OCI-LY1 (cell line): ENCODE measurements around the gene CSAD.
"Not testable (repeated sequence)": the region's sequence is repeated elsewhere in the genome, so short reads cannot be mapped to it uniquely, and the experiment has no call there.

Experiments used
- H2AFZ ChIP-seq: fragments of 200-600 bp; sonication (generic), shearing (Covaris generic); 2 replicates; pipeline ENCODE4 v1.6.0; 2014; ENCODE audit warnings: antibody characterized with exemption, mild to moderate bottlenecking, low read length
- H3F3A ChIP-seq: fragments of 200-600 bp; sonication (generic), shearing (Covaris generic); 2 replicates; pipeline ENCODE4 v1.6.0; 2014; ENCODE audit warnings: mild to moderate bottlenecking, antibody characterized with exemption, low read length, moderate library complexity; ENCODE audit not compliant: insufficient read depth
- H3K27ac ChIP-seq: fragments of 200-600 bp; sonication (generic); 2 replicates; pipeline ENCODE4 v1.5.1; 2014; ENCODE audit warnings: low read length, mixed run types, mild to moderate bottlenecking, low read depth; ENCODE audit not compliant: poor library complexity, severe bottlenecking
- H3K27me3 ChIP-seq: fragments of 200-600 bp; sonication (generic); 2 replicates; pipeline ENCODE4 v1.6.0; 2014; ENCODE audit warnings: antibody characterized with exemption, mild to moderate bottlenecking, low read length, moderate library complexity; ENCODE audit not compliant: insufficient read depth
- H3K36me3 ChIP-seq: fragments of 200-600 bp; sonication (generic); 2 replicates; pipeline ENCODE4 v1.6.1; 2014; ENCODE audit warnings: mild to moderate bottlenecking, antibody characterized with exemption, low read length, moderate library complexity, mixed read lengths; ENCODE audit not compliant: insufficient read depth
- H3K4me1 ChIP-seq: fragments of 200-600 bp; sonication (generic); 2 replicates; pipeline ENCODE4 v1.5.1; 2014; ENCODE audit warnings: mild to moderate bottlenecking, low read length, moderate library complexity; ENCODE audit not compliant: insufficient read depth, severe bottlenecking
- H3K4me2 ChIP-seq: fragments of 200-600 bp; sonication (generic), shearing (Covaris generic); 2 replicates; pipeline ENCODE4 v1.6.1; 2014; ENCODE audit warnings: low read length
- H3K4me3 ChIP-seq: fragments of 200-600 bp; sonication (generic); 2 replicates; pipeline ENCODE4 v1.5.1; 2014; ENCODE audit warnings: low read length, low read depth, mild to moderate bottlenecking, mixed read lengths; ENCODE audit not compliant: poor library complexity, severe bottlenecking
- H3K79me2 ChIP-seq: fragments of 200-600 bp; shearing (Covaris generic); 2 replicates; pipeline ENCODE4 v1.6.1; 2016; ENCODE audit warnings: mixed run types, low read length, mixed read lengths; ENCODE audit not compliant: insufficient read depth
- H3K9ac ChIP-seq: fragments of 200-600 bp; sonication (generic), shearing (Covaris generic); 2 replicates; pipeline ENCODE4 v1.6.1; 2014; ENCODE audit warnings: mild to moderate bottlenecking, low read length, mixed read lengths
- H3K9me2 ChIP-seq: fragments of 200-600 bp; sonication (generic), shearing (Covaris generic); 2 replicates; pipeline ENCODE4 v1.6.1; 2014; ENCODE audit warnings: low read depth, mild to moderate bottlenecking, low read length, mixed read lengths
- H3K9me3 ChIP-seq: fragments of 200-600 bp; shearing (Covaris generic); 2 replicates; pipeline ENCODE4 v1.6.1; 2014; ENCODE audit warnings: low read length, mixed read lengths
- H4K20me1 ChIP-seq: fragments of 200-600 bp; sonication (generic), shearing (Covaris generic); 2 replicates; pipeline ENCODE4 v1.6.0; 2016; ENCODE audit warnings: mild to moderate bottlenecking, low read length; ENCODE audit not compliant: insufficient read depth
- EZH2 ChIP-seq: fragments of 200-600 bp; sonication (generic), shearing (Covaris generic); IDR thresholded peaks from 2 replicates; pipeline ENCODE4 v1.8.0; 2017; ENCODE audit warnings: borderline replicate concordance, mixed run types, mild to moderate bottlenecking, antibody characterized with exemption, low read length, moderate library complexity, mixed read lengths
- TF ChIP-seq, protein P1 (sequence below): fragments of 200-600 bp; sonication (generic), shearing (Covaris generic); IDR thresholded peaks from 2 replicates; pipeline ENCODE4 v1.5.1; 2017; ENCODE audit warnings: mild to moderate bottlenecking, antibody characterized with exemption, low read length, moderate library complexity, mixed read lengths

The CSAD gene

DNA sequence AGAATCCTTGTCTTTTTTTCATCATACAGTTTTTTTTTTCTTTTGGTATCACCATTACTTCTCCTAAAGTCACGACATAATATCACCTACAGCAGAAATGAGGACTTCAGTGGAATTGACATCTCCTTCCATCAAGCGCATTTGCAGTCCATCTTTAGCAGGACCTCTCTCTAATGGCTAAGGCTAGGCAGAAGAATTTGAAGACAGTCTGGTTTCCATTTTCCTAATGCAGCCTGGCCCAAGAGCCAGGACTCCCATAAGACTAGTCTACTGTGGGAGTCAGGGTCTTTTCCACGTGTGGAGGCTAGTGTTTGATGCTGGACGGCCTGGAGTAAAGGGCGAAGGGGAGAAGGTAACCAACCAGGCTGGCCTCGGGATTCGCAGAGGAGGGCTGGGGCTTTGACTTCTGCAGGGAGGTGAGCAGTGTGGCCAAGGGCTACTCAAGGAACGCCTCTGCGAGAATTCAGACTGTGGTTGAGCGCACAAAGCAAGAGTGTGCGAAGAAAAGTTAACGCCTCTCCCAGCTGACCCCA is 972 bp downstream of the CSAD start:
- peak overlapping the region; percentile 97 for H3K4me2 ChIP-seq
- H3K36me3 ChIP-seq: peaks cover 33% of the 10 kb centered on the region
- H3K79me2 ChIP-seq: no peaks in the 10 kb centered on the region; the same call in 1 of the 2 replicates
- H3K4me3 ChIP-seq: peak overlapping the region; percentile 76
- no peaks in the 10 kb centered on the region for H4K20me1 ChIP-seq
- TF ChIP-seq, protein P1, sequence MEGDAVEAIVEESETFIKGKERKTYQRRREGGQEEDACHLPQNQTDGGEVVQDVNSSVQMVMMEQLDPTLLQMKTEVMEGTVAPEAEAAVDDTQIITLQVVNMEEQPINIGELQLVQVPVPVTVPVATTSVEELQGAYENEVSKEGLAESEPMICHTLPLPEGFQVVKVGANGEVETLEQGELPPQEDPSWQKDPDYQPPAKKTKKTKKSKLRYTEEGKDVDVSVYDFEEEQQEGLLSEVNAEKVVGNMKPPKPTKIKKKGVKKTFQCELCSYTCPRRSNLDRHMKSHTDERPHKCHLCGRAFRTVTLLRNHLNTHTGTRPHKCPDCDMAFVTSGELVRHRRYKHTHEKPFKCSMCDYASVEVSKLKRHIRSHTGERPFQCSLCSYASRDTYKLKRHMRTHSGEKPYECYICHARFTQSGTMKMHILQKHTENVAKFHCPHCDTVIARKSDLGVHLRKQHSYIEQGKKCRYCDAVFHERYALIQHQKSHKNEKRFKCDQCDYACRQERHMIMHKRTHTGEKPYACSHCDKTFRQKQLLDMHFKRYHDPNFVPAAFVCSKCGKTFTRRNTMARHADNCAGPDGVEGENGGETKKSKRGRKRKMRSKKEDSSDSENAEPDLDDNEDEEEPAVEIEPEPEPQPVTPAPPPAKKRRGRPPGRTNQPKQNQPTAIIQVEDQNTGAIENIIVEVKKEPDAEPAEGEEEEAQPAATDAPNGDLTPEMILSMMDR: no peak
- TF ChIP-seq EZH2: no peak
- H3K9me3 ChIP-seq: no peaks in the 10 kb centered on the region
- H3K4me1 ChIP-seq: peaks cover 34% of the 10 kb centered on the region
- H3K27ac ChIP-seq: peak overlapping the region; percentile 86
- H3K27me3 ChIP-seq: no peaks in the 10 kb centered on the region
- no peaks in the 10 kb centered on the region for H3F3A ChIP-seq
- peak overlapping the region; percentile 82; the same call in 1 of the 2 replicates for H2AFZ ChIP-seq
- peak overlapping the region; percentile 86 for H3K9ac ChIP-seq
- no peaks in the 10 kb centered on the region for H3K9me2 ChIP-seq

DNA sequence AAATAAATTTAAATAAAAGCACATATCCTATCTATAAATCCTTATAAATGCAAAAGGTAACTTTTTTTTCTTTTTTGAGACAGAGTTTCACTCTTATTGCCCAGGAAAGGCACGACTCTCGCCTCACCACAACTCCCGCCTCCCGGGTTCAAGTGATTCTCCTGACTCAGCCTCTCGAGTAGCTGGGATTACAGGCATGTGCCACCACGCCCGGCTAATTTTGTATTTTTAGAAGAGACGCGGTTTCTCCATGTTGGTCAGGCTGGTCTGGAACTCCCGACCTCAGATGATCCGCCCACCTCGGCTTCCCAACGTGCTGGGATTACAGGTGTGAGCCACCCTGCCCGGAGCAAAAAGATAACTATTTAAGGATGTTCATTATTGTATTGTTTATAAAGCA is 1.9 kb downstream of the CSAD start:
- not testable (repeated sequence) for H3K4me3 ChIP-seq, H3K4me2 ChIP-seq, H3K27ac ChIP-seq, H2AFZ ChIP-seq, H3K9ac ChIP-seq, H3K27me3 ChIP-seq, H3K9me2 ChIP-seq, H4K20me1 ChIP-seq, H3K9me3 ChIP-seq, H3K79me2 ChIP-seq, H3F3A ChIP-seq
- Histone ChIP-seq H3K4me1 (peaks cover 34% of the 10 kb centered on the region), H3K36me3 (peaks cover 24% of the 10 kb centered on the region)

DNA sequence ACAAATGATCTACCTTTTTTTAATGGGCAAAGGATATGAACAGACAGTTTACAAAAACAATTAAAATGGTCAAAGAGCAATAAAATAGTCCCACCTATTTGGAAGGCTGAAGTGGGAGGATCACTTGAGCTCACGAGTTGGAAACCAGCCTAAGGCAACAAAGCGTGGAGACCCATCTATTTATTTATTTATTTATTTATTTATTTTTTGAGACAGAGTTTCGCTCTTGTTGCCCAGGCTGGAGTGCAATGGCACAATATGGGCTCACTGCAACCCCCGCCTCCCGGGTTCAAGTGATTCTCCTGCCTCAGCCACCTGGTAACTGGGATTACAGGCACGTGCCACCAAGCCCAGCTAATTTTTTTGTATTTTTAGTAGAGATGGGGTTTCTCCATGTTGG is 3.3 kb downstream of the CSAD start:
- H3K9me2 ChIP-seq, H4K20me1 ChIP-seq, H2AFZ ChIP-seq, H3F3A ChIP-seq, H3K27ac ChIP-seq, H3K4me3 ChIP-seq, H3K27me3 ChIP-seq, H3K9ac ChIP-seq, H3K79me2 ChIP-seq, H3K4me2 ChIP-seq, H3K9me3 ChIP-seq: not testable (repeated sequence)
- Histone ChIP-seq H3K36me3 (peaks cover 10% of the 10 kb centered on the region), H3K4me1 (peaks cover 23% of the 10 kb centered on the region)

DNA sequence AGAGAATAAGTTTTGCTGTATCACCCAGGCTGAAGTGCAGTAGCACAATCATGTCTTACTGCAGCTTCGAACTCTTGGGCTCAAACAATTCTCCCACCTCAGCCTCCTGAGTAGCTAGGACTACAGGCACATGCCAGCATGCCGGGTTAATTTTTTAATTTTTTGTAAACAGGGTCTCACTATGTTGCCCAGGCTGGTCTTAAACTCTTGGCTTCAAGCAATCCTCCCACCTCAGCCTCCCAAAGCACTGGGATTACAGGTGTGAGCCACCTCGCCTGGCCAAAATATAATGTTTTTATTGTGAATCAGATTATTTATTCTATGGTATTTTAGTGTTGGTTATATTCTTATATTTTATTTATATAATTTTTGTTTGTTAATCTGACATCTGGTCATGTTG is 4.0 kb downstream of the CSAD start:
- H3K9me2 ChIP-seq: no peaks in the 10 kb centered on the region
- H3K36me3 ChIP-seq: peaks cover 3% of the 10 kb centered on the region
- no peak overlapping the region for H2AFZ ChIP-seq
- H4K20me1 ChIP-seq: no peaks in the 10 kb centered on the region
- H3K9ac ChIP-seq: no peak overlapping the region
- H3K27me3 ChIP-seq: no peaks in the 10 kb centered on the region
- H3K4me3 ChIP-seq: no peak overlapping the region
- H3K79me2 ChIP-seq: no peaks in the 10 kb centered on the region; the same call in 1 of the 2 replicates
- H3K4me1 ChIP-seq: peaks cover 16% of the 10 kb centered on the region
- TF ChIP-seq, protein P1: no peak
- no peak for TF ChIP-seq EZH2
- H3F3A ChIP-seq: no peaks in the 10 kb centered on the region
- no peaks in the 10 kb centered on the region for H3K9me3 ChIP-seq
- no peak overlapping the region for H3K27ac ChIP-seq
- no peak overlapping the region for H3K4me2 ChIP-seq
